ENCODE data around the gene TXNDC5. TPM values are rescaled to one million over a fixed set of nuclear protein-coding genes. Genes with fewer than 3 reads are reported as not detected.

The TXNDC5 gene
- 134 and 199 TPM in 2 replicates for polyA plus RNA-seq (2011; rRNA removed)
- polyA plus RNA-seq (2012; cell fraction: cytosol; rRNA removed): 68.8 and 78.4 TPM in 2 replicates
- polyA plus RNA-seq (2012; cell fraction: nucleus; rRNA removed): 51.6 and 84.8 TPM in 2 replicates
- 111 to 115 TPM (median 111 TPM) in 3 replicates for polyA plus RNA-seq (2017; fragmentation: RNase III; extraction: RNeasy Plus Mini Kit Qiagen cat#74134 plus additional on column Dnase treatment)
- 95.6 and 112 TPM in 2 replicates for polyA minus RNA-seq (2011; rRNA and poly(A)+ RNA removed)

- Histone ChIP-seq H3K4me1 (peaks cover 12% of the 10 kb centered on the region; the same call in 2 of the 3 replicates), H3K4me2 (peak within 1 kb of the TSS; percentile 100), H3K27ac (peak within 1 kb of the TSS; percentile 98 to 99), H3K9me3 (no peaks in the 10 kb centered on the region), H3K4me3 (peak within 1 kb of the TSS; percentile 99)
- FAIRE-seq (no peak), ATAC-seq (peak; percentile 87 to 89), DNase-seq (ENCODE audit: low read depth in 1 of 2, low spot score in 1 of 2) (peak; percentile 58 to 64)
- 79% methylated on average over 3 of the region's 75 CpGs for WGBS (ENCODE audit: missing lambda C conversion rate)
- ChIA-PET CTCF (interaction anchor here (1.4 kb wide), 1 partner anchor 81 kb away, joined by 4 read pairs; no protein-coding TSS in a partner anchor), POLR2A (interaction anchor here (0.6 to 1.3 kb wide), 2 partner anchors 82 to 189 kb away, joined by 3 to 5 read pairs; no protein-coding TSS in a partner anchor)
- TF ChIP-seq ZC3H11A (IDR thresholded peaks at IDR 0.05) (no peak), E2F6 (IDR thresholded peaks at IDR 0.05; ENCODE audit: borderline replicate concordance, low read depth) (peak; percentile 78), CHD4 (IDR thresholded peaks at IDR 0.05; ENCODE audit: borderline replicate concordance) (no peak), NPAS2 (CRISPR knock-in tag; IDR thresholded peaks at IDR 0.05; ENCODE audit: borderline replicate concordance) (no peak), MAFK (IDR thresholded peaks at IDR 0.05; ENCODE audit: partially characterized antibody) (peak; percentile 41), JUN (IDR thresholded peaks at IDR 0.05) (peak; percentile 20 to 55; a peak in 3 of 5 replicates), NFE2L2 (conservative IDR thresholded peaks at IDR 0.05; ENCODE audit: low read length) (no peak), HOXA7 (CRISPR knock-in tag; IDR thresholded peaks at IDR 0.05) (no peak), MAX (IDR thresholded peaks at IDR 0.05) (peak; percentile 46; the same call in 1 of the 2 replicates), RARB (CRISPR knock-in tag; IDR thresholded peaks at IDR 0.05) (no peak), POLR2A (IDR thresholded peaks at IDR 0.05; ENCODE audit: low read length) (peak; percentile 71), CHD2 (IDR thresholded peaks at IDR 0.05; ENCODE audit: low read length, partially characterized antibody) (peak; percentile 58)
- TF ChIP-seq, protein P1, sequence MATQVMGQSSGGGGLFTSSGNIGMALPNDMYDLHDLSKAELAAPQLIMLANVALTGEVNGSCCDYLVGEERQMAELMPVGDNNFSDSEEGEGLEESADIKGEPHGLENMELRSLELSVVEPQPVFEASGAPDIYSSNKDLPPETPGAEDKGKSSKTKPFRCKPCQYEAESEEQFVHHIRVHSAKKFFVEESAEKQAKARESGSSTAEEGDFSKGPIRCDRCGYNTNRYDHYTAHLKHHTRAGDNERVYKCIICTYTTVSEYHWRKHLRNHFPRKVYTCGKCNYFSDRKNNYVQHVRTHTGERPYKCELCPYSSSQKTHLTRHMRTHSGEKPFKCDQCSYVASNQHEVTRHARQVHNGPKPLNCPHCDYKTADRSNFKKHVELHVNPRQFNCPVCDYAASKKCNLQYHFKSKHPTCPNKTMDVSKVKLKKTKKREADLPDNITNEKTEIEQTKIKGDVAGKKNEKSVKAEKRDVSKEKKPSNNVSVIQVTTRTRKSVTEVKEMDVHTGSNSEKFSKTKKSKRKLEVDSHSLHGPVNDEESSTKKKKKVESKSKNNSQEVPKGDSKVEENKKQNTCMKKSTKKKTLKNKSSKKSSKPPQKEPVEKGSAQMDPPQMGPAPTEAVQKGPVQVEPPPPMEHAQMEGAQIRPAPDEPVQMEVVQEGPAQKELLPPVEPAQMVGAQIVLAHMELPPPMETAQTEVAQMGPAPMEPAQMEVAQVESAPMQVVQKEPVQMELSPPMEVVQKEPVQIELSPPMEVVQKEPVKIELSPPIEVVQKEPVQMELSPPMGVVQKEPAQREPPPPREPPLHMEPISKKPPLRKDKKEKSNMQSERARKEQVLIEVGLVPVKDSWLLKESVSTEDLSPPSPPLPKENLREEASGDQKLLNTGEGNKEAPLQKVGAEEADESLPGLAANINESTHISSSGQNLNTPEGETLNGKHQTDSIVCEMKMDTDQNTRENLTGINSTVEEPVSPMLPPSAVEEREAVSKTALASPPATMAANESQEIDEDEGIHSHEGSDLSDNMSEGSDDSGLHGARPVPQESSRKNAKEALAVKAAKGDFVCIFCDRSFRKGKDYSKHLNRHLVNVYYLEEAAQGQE (IDR thresholded peaks at IDR 0.05): peak; percentile 52
Observed at GRCh38 chr6:7910654-7911344, at the start of gene TXNDC5. Gene TXNDC5 (minus strand): TSS chr6:7910788. CDS start chr6:7910776, 12 bp downstream.

GRCh38 chr6:7960141-7960540 lies 49.6 kb upstream of the TXNDC5 start:
- Histone ChIP-seq H3K9me3 (no peaks in the 10 kb centered on the region), H3K4me3 (no peak overlapping the region), H3K4me2 (no peak overlapping the region), H3K4me1 (no peaks in the 10 kb centered on the region), H3K27ac (no peak overlapping the region)
- ATAC-seq (no peak), FAIRE-seq (no peak), DNase-seq (ENCODE audit: low read depth in 1 of 2, low spot score in 1 of 2) (no peak)
- ChIA-PET POLR2A (no interaction called here), CTCF (interaction anchor here (0.6 kb wide), 1 partner anchor 38 kb away, joined by 3 read pairs; no protein-coding TSS in a partner anchor)
- TF ChIP-seq NPAS2 (CRISPR knock-in tag; IDR thresholded peaks at IDR 0.05; ENCODE audit: borderline replicate concordance) (no peak), MYC (IDR thresholded peaks at IDR 0.05; ENCODE audit: borderline replicate concordance, low read length) (no peak), FOSL2 (IDR thresholded peaks at IDR 0.05) (no peak), FOSL2 (CRISPR knock-in tag; IDR thresholded peaks at IDR 0.05) (no peak), RNF2 (IDR thresholded peaks at IDR 0.05; ENCODE audit: borderline replicate concordance, low read depth) (no peak), JUNB (IDR thresholded peaks at IDR 0.05) (no peak), HEYL (CRISPR knock-in tag; IDR thresholded peaks at IDR 0.05) (no peak), CBX8 (IDR thresholded peaks at IDR 0.05) (no peak), SREBF2 (IDR thresholded peaks at IDR 0.05) (no peak), ESRRA (IDR thresholded peaks at IDR 0.05; ENCODE audit: borderline replicate concordance, low read length) (no peak), RAD21 (conservative IDR thresholded peaks at IDR 0.05 in 1 of 2, IDR thresholded peaks at IDR 0.05 in 1 of 2) (no peak), POLR2A (IDR thresholded peaks at IDR 0.05; ENCODE audit: low read length) (no peak), PHF8 (IDR thresholded peaks at IDR 0.05; ENCODE audit: borderline replicate concordance, low read depth) (no peak), CHD2 (IDR thresholded peaks at IDR 0.05; ENCODE audit: low read length, partially characterized antibody) (no peak), CHD4 (IDR thresholded peaks at IDR 0.05; ENCODE audit: borderline replicate concordance) (no peak), FOSB (CRISPR knock-in tag; IDR thresholded peaks at IDR 0.05) (no peak), HDAC2 (IDR thresholded peaks at IDR 0.05) (no peak), E2F6 (IDR thresholded peaks at IDR 0.05; ENCODE audit: borderline replicate concordance, low read depth) (no peak)
- TF ChIP-seq, protein P2, sequence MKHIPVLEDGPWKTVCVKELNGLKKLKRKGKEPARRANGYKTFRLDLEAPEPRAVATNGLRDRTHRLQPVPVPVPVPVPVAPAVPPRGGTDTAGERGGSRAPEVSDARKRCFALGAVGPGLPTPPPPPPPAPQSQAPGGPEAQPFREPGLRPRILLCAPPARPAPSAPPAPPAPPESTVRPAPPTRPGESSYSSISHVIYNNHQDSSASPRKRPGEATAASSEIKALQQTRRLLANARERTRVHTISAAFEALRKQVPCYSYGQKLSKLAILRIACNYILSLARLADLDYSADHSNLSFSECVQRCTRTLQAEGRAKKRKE (CRISPR knock-in tag; IDR thresholded peaks at IDR 0.05; ENCODE audit: low read depth): no peak
- WGBS (ENCODE audit: missing lambda C conversion rate): 42% methylated on average over 4 of the region's 4 CpGs

Data from A549 (cell line).